Right lobe of liver (tissue), 6 donors: ENCODE measurements around the gene MRPL49. TPM values are rescaled to one million over a fixed set of nuclear protein-coding genes. Genes with fewer than 3 reads are reported as not detected.

Source experiments
- ATAC-seq, 4 donors: fragments of 200-7000 bp; cut with Tn5 transposase; one replicate each; pipeline ENCODE4 v1.9.1; 2020; ENCODE audit warnings: mild to moderate bottlenecking in 4 of 4, moderate library complexity in 4 of 4
- DNase-seq, 3 donors: peaks; one replicate each; pipeline ENCODE4 v3.0.0-alpha.2; 2020
- H3K27ac ChIP-seq, 3 donors: fragments of 200-600 bp; one replicate each; pipeline ENCODE4 v1.8.0; 2022
- H3K27me3 ChIP-seq, 2 donors: fragments of 200-600 bp; one replicate each; pipeline ENCODE4 v1.8.0; 2022
- H3K36me3 ChIP-seq, 4 donors: fragments of 200-600 bp; sonication (generic) in 1 of 4; one replicate each; pipeline versions ENCODE4 v1.5.1 to v1.8.0; 2017 to 2022; ENCODE audit warnings: control low read depth in 1 of 4
- H3K4me1 ChIP-seq, 4 donors: fragments of 200-600 bp; sonication (generic) in 1 of 4; one replicate each; pipeline versions ENCODE4 v1.5.1 to v1.8.0; 2017 to 2022; ENCODE audit warnings: control low read depth in 1 of 4
- H3K4me3 ChIP-seq, 3 donors: fragments of 200-600 bp; one replicate each; pipeline ENCODE4 v1.8.0; 2022
- H3K9me3 ChIP-seq, 4 donors: fragments of 200-600 bp; sonication (generic) in 1 of 4; one replicate each; pipeline versions ENCODE4 v1.5.1 to v1.8.0; 2017 to 2022; ENCODE audit warnings: control low read depth in 1 of 4
- CTCF ChIP-seq, 4 donors: fragments of 200-600 bp in 3 of 4; fragments of 450-650 bp in 1 of 4; IDR thresholded peaks; one replicate each; pipeline versions ENCODE4 v1.5.1 to v1.8.0; 2016 to 2022; ENCODE audit warnings: antibody characterized with exemption in 4 of 4, mild to moderate bottlenecking in 2 of 4
- POLR2A ChIP-seq: fragments of 450-650 bp; IDR thresholded peaks from one replicate; pipeline ENCODE4 v1.6.1; 2017; ENCODE audit warnings: antibody characterized with exemption, mild to moderate bottlenecking
- WGBS: methylation state at CpG from one replicate; pipeline ENCODE4 v1.1.6; 2018; ENCODE audit warnings: low coverage, low lambda C conversion rate; ENCODE audit not compliant: insufficient coverage; ENCODE audit errors: missing lambda C conversion rate; 5-methylcytosine and 5-hydroxymethylcytosine counted together
- intact Hi-C, 2 donors: fragments of 100-400 bp; cut with DNase I; formaldehyde crosslinking; loops; one replicate each; pipeline versions ENCODE4 v1.11.2 to v1.14.1; 2022
- long read RNA-seq: library from polyadenylated mRNA; unstranded; transcript quantifications from one replicate; pipeline ENCODE4 v2.0.0, GENCODE V29; 2019
- total RNA-seq, 6 experiments: library from RNA; depleted of rRNA in 2 of 6; stranded (reverse); fragments of >200 nt in 2 of 6; fragmentation: NEBNext Ultra II Directional in 3 of 6; extraction: Animal tissue kit (Norgen Biotek cat#: 25700) in 3 of 6; gene quantifications; one replicate each; pipeline versions ENCODE4 v1.1.0 to v1.2.4, GENCODE V29; 2016 to 2023
- donor health status: DM: no; HTN: yes; CAD: no.
- donor health status: DM: no; HTN: no; CAD: no.
- donor health status: DM: no; HTN: no; CAD: no.
- donor health status: DM: no; HTN: yes; CAD: no.
- donor health status: DM: no; HTN: yes; CAD: no.

Gene MRPL49
- total RNA-seq, result 10 to 100 TPM; 26.3 to 51.7 (median 28.4) TPM
- long read RNA-seq, transcript MRPL49-201 (4 exons, 2,019 nt), result major isoform, 11 of 12 reads
- long read RNA-seq, partial matches to known transcripts, result 0 of 12 reads
- long read RNA-seq, other reads (novel, unspliced or antisense), result 1 of 12 reads

- 0% methylated on average over 35 of the region's 64 CpGs for WGBS
- TF ChIP-seq CTCF (IDR thresholded peaks at IDR 0.05), result no peak
- peak; percentile 92 for TF ChIP-seq POLR2A
- peaks cover 5 to 49% (median 11%) of the 10 kb centered on the region in 4 donors for H3K36me3 ChIP-seq
Measured at GRCh38 chr11:65121865-65122696, at the start of gene MRPL49, which contains the start of gene FAU. Gene MRPL49, plus strand, starts transcription at chr11:65122321. Its CDS starts 26 bp downstream, at chr11:65122347. Gene FAU, minus strand, starts transcription at chr11:65122134. Its CDS starts 321 bp downstream, at chr11:65121813.

GRCh38 chr11:65072631-65072966 is 49.5 kb upstream of the MRPL49 start:
- no peak overlapping the region for H3K27ac ChIP-seq
- intact Hi-C loops, result no loop called here
- no peaks in the 10 kb centered on the region for H3K36me3 ChIP-seq
- no peak for TF ChIP-seq POLR2A
- no peak for TF ChIP-seq CTCF (IDR thresholded peaks at IDR 0.05)
- no peak for DNase-seq
- no peaks in the 10 kb centered on the region for H3K9me3 ChIP-seq
- H3K4me3 ChIP-seq, result no peak overlapping the region
- WGBS, result no CpG with 5 or more reads among the region's 1 CpG
- ATAC-seq, result no peak
- no peaks in the 10 kb centered on the region for H3K4me1 ChIP-seq
- no peaks in the 10 kb centered on the region for H3K27me3 ChIP-seq

More at GRCh38 chr11:65121865-65122696, at the start of gene MRPL49, which contains the start of gene FAU:
- peaks cover 0 to 15% (median 4%) of the 10 kb centered on the region in 4 donors for H3K4me1 ChIP-seq
- intact Hi-C loops, result loop anchor here (5.0 to 10.0 kb wide), 2 partner anchors 60 to 63 kb away; partner anchors contain the start of gene CAPN1 (in 2 of the 2)
- no peaks in the 10 kb centered on the region for H3K27me3 ChIP-seq
- DNase-seq (peak; percentile 99 to 100 (median 100)), ATAC-seq (peak; percentile 79 to 87 (median 80))
- H3K27ac ChIP-seq, result peak within 1 kb of the TSS; percentile 63 to 92 (median 84)
- H3K9me3 ChIP-seq, result no peaks in the 10 kb centered on the region
- peak within 1 kb of the TSS; percentile 81 to 97 (median 86) for H3K4me3 ChIP-seq

- DNase-seq (no peak), ATAC-seq (no peak)
- TF ChIP-seq POLR2A (no peak), CTCF (IDR thresholded peaks at IDR 0.05) (no peak)
- intact Hi-C loops, result no loop called here
- Histone ChIP-seq H3K27ac (no peak overlapping the region), H3K4me3 (no peak overlapping the region), H3K4me1 (no peaks in the 10 kb centered on the region), H3K27me3 (no peaks in the 10 kb centered on the region), H3K9me3 (no peaks in the 10 kb centered on the region), H3K36me3 (no peaks in the 10 kb centered on the region)
- 40% methylated on average over 1 of the region's 4 CpGs for WGBS
Measured at GRCh38 chr11:65077451-65077850, 44.7 kb upstream of the MRPL49 start.

GRCh38 chr11:65078151-65078550 is 44.0 kb upstream of the MRPL49 start:
- intact Hi-C loops, result no loop called here
- Histone ChIP-seq H3K9me3 (no peaks in the 10 kb centered on the region), H3K4me1 (no peaks in the 10 kb centered on the region), H3K4me3 (no peak overlapping the region), H3K27me3 (no peaks in the 10 kb centered on the region), H3K36me3 (no peaks in the 10 kb centered on the region), H3K27ac (no peak overlapping the region)
- ATAC-seq, result peak; percentile 86 to 95 (median 92)
- peak in 2 of 3 donors; percentile 58 to 70 for DNase-seq
- no CpG with 5 or more reads among the region's 3 CpGs for WGBS
- TF ChIP-seq POLR2A, result no peak
- peak; percentile 62 to 69 (median 66) for TF ChIP-seq CTCF (IDR thresholded peaks at IDR 0.05)
